ENCODE data around the gene ULK4.

DNA sequence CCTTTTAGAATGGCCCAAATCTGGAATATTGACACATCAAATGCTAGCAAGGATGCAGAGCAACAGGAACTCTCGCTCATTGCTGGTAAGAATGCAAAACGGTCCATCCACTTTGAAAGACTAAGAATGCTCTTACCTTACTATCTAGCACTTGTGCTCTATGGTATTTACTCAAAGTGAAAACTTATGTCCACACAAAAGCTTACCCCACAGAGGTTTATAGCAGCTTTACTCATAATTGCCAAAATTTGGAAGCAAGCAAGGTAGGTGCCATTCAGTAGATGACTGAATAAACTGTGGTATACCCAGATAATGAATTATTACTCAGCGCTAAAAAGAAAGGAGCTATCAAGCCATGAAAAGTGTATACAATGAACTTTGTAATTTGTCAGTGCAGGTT, 666.2 kb downstream of the ULK4 start:
- no peak for TF ChIP-seq DNMT1 (IDR thresholded peaks at IDR 0.05)
- no peak for TF ChIP-seq TBP (optimal IDR thresholded peaks at IDR 0.05; ENCODE audit: low read depth, low read length)
- TF ChIP-seq CEBPB (tag; IDR thresholded peaks at IDR 0.05): no peak
- no peak for TF ChIP-seq POLR2A (conservative IDR thresholded peaks at IDR 0.05)
- TF ChIP-seq, protein P1, sequence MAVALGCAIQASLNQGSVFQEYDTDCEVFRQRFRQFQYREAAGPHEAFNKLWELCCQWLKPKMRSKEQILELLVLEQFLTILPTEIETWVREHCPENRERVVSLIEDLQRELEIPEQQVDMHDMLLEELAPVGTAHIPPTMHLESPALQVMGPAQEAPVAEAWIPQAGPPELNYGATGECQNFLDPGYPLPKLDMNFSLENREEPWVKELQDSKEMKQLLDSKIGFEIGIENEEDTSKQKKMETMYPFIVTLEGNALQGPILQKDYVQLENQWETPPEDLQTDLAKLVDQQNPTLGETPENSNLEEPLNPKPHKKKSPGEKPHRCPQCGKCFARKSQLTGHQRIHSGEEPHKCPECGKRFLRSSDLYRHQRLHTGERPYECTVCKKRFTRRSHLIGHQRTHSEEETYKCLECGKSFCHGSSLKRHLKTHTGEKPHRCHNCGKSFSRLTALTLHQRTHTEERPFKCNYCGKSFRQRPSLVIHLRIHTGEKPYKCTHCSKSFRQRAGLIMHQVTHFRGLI (CRISPR knock-in tag; IDR thresholded peaks at IDR 0.05): no peak
- TF ChIP-seq, protein P2, sequence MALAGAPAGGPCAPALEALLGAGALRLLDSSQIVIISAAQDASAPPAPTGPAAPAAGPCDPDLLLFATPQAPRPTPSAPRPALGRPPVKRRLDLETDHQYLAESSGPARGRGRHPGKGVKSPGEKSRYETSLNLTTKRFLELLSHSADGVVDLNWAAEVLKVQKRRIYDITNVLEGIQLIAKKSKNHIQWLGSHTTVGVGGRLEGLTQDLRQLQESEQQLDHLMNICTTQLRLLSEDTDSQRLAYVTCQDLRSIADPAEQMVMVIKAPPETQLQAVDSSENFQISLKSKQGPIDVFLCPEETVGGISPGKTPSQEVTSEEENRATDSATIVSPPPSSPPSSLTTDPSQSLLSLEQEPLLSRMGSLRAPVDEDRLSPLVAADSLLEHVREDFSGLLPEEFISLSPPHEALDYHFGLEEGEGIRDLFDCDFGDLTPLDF (CRISPR knock-in tag; IDR thresholded peaks at IDR 0.05): no peak
- TF ChIP-seq, protein P3, sequence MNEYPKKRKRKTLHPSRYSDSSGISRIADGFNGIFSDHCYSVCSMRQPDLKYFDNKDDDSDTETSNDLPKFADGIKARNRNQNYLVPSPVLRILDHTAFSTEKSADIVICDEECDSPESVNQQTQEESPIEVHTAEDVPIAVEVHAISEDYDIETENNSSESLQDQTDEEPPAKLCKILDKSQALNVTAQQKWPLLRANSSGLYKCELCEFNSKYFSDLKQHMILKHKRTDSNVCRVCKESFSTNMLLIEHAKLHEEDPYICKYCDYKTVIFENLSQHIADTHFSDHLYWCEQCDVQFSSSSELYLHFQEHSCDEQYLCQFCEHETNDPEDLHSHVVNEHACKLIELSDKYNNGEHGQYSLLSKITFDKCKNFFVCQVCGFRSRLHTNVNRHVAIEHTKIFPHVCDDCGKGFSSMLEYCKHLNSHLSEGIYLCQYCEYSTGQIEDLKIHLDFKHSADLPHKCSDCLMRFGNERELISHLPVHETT (CRISPR knock-in tag; conservative IDR thresholded peaks at IDR 0.05 in 1 of 2, IDR thresholded peaks at IDR 0.05 in 1 of 2): no peak
- TF ChIP-seq ZNF140 (CRISPR knock-in tag; IDR thresholded peaks at IDR 0.05): no peak

Data from K562 (cell line).